H9 (cell line): ENCODE measurements around the gene AURKA. TPM values are rescaled to one million over a fixed set of nuclear protein-coding genes. Genes with fewer than 3 reads are reported as not detected.

Source experiments
- DNase-seq: peaks from one replicate; pipeline ENCODE4 v3.0.0-alpha.2; 2017
- H2AFZ ChIP-seq: one replicate; pipeline ENCODE4 v1.6.1; 2013; ENCODE audit warnings: mild to moderate bottlenecking, low read length, control low read depth, moderate library complexity
- H2AK5ac ChIP-seq: 2 replicates; pipeline ENCODE4 v1.6.1; 2013; ENCODE audit warnings: low read length, control low read depth, mixed read lengths; ENCODE audit not compliant: insufficient read length
- H2BK120ac ChIP-seq: one replicate; pipeline ENCODE4 v1.6.1; 2013; ENCODE audit warnings: low read depth, mild to moderate bottlenecking, low read length, control low read depth, inconsistent platforms; ENCODE audit not compliant: poor library complexity, severe bottlenecking
- H2BK12ac ChIP-seq: 2 replicates; pipeline ENCODE4 v1.6.1; 2013; ENCODE audit warnings: low read length, control low read depth, mixed read lengths, low read depth; ENCODE audit not compliant: insufficient read length
- H2BK15ac ChIP-seq: 2 replicates; pipeline ENCODE4 v1.6.1; 2013; ENCODE audit warnings: low read depth, low read length, control low read depth
- H2BK20ac ChIP-seq: one replicate; pipeline ENCODE4 v1.6.1; 2013; ENCODE audit warnings: low read depth, mild to moderate bottlenecking, low read length, control low read depth, inconsistent platforms; ENCODE audit not compliant: poor library complexity, severe bottlenecking
- H2BK5ac ChIP-seq: 2 replicates; pipeline ENCODE4 v1.6.1; 2013; ENCODE audit warnings: low read length, control low read depth, mixed read lengths; ENCODE audit not compliant: insufficient read length
- H3K14ac ChIP-seq: 2 replicates; pipeline ENCODE4 v1.6.1; 2013; ENCODE audit warnings: low read length, control low read depth; ENCODE audit not compliant: insufficient read depth
- H3K18ac ChIP-seq: 2 replicates; pipeline ENCODE4 v1.6.1; 2013; ENCODE audit warnings: low read depth, mild to moderate bottlenecking, mixed read lengths, low read length, control low read depth; ENCODE audit not compliant: insufficient read length
- H3K23ac ChIP-seq: 2 replicates; pipeline ENCODE4 v1.6.1; 2013; ENCODE audit warnings: low read length, control low read depth, mixed read lengths, low read depth; ENCODE audit not compliant: insufficient read length
- H3K23me2 ChIP-seq: 2 replicates; pipeline ENCODE4 v1.6.1; 2013; ENCODE audit warnings: low read depth, mild to moderate bottlenecking, mixed read lengths, low read length, control low read depth; ENCODE audit not compliant: insufficient read length, poor library complexity, severe bottlenecking
- H3K27ac ChIP-seq: 2 replicates; pipeline ENCODE4 v1.5.1; 2013; ENCODE audit warnings: low read length, control low read depth, mixed read lengths, low read depth; ENCODE audit not compliant: insufficient read length
- H3K27me3 ChIP-seq: 2 replicates; pipeline ENCODE4 v1.6.1; 2013; ENCODE audit warnings: low read length, control low read depth, inconsistent platforms; ENCODE audit not compliant: insufficient read depth
- H3K4ac ChIP-seq: 2 replicates; pipeline ENCODE4 v1.6.1; 2013; ENCODE audit warnings: low read depth, mild to moderate bottlenecking, control low read depth, inconsistent platforms, low read length, moderate library complexity
- H3K4me1 ChIP-seq: 2 replicates; pipeline ENCODE4 v1.6.1; 2013; ENCODE audit warnings: low read length, control low read depth, inconsistent platforms; ENCODE audit not compliant: insufficient read depth
- H3K4me2 ChIP-seq: 2 replicates; pipeline ENCODE4 v1.6.1; 2013; ENCODE audit warnings: low read length, control low read depth, mixed read lengths; ENCODE audit not compliant: insufficient read length, insufficient read depth
- H3K56ac ChIP-seq: 2 replicates; pipeline ENCODE4 v1.6.1; 2013; ENCODE audit warnings: low read depth, mild to moderate bottlenecking, mixed read lengths, low read length, control low read depth; ENCODE audit not compliant: insufficient read length
- H3K79me1 ChIP-seq: 2 replicates; pipeline ENCODE4 v1.6.1; 2013; ENCODE audit warnings: low read depth, mild to moderate bottlenecking, moderate library complexity, low read length, control low read depth, inconsistent platforms; ENCODE audit not compliant: insufficient read depth, poor library complexity, severe bottlenecking
- H3K79me2 ChIP-seq: 2 replicates; pipeline ENCODE4 v1.6.1; 2013; ENCODE audit warnings: low read length, control low read depth, inconsistent platforms; ENCODE audit not compliant: insufficient read depth
- H3K9ac ChIP-seq: 2 replicates; pipeline ENCODE4 v1.6.1; 2013; ENCODE audit warnings: low read length, control low read depth, mixed read lengths; ENCODE audit not compliant: insufficient read length; ENCODE audit errors: extremely low read depth
- H3K9me3 ChIP-seq: one replicate; pipeline ENCODE4 v1.6.1; 2013; ENCODE audit warnings: low read depth, low read length, inconsistent platforms; ENCODE audit not compliant: control insufficient read depth
- H3T11ph ChIP-seq: one replicate; pipeline ENCODE4 v1.6.1; 2013; ENCODE audit warnings: mild to moderate bottlenecking, low read length, control low read depth, inconsistent platforms
- H4K20me1 ChIP-seq: one replicate; pipeline ENCODE4 v1.6.1; 2013; ENCODE audit not compliant: control insufficient read depth, insufficient read length, insufficient read depth
- H4K5ac ChIP-seq: 2 replicates; pipeline ENCODE4 v1.6.1; 2013; ENCODE audit warnings: low read depth, mild to moderate bottlenecking, mixed read lengths, low read length, control low read depth; ENCODE audit not compliant: insufficient read length
- H4K8ac ChIP-seq: replicated peaks from 2 replicates; pipeline ENCODE4 v1.6.1; 2013; ENCODE audit warnings: low read length, control low read depth, mixed read lengths, low read depth; ENCODE audit not compliant: insufficient read length
- H4K91ac ChIP-seq: 2 replicates; pipeline ENCODE4 v1.6.1; 2013; ENCODE audit warnings: low read depth, mild to moderate bottlenecking, moderate library complexity, mixed read lengths, low read length, control low read depth; ENCODE audit not compliant: insufficient read length
- H3K27ac Mint-ChIP-seq, 3 experiments: 2 replicates in 2 of 3; 3 replicates in 1 of 3; pipeline ENCODE4 v1.8.0; 2020 to 2021; ENCODE audit warnings: mixed read lengths in 3 of 3, mild to moderate bottlenecking in 1 of 3, moderate library complexity in 1 of 3
- H3K27me3 Mint-ChIP-seq: 2 replicates; pipeline ENCODE4 v1.8.0; 2021; ENCODE audit warnings: low read depth, mild to moderate bottlenecking, moderate library complexity, mixed read lengths
- H3K36me3 Mint-ChIP-seq, 3 experiments: 2 replicates in 2 of 3; 3 replicates in 1 of 3; pipeline ENCODE4 v1.8.0; 2020 to 2021; ENCODE audit warnings: low read depth in 3 of 3, mixed read lengths in 3 of 3; ENCODE audit not compliant: insufficient read depth in 1 of 3
- H3K4me1 Mint-ChIP-seq, 2 experiments: 2 replicates each; pipeline ENCODE4 v1.8.0; 2020; ENCODE audit warnings: mixed read lengths in 2 of 2
- H3K4me3 Mint-ChIP-seq, 2 experiments: 2 replicates in 1 of 2; 3 replicates in 1 of 2; pipeline ENCODE4 v1.8.0; 2020 to 2021; ENCODE audit warnings: mild to moderate bottlenecking in 2 of 2, mixed read lengths in 2 of 2, moderate library complexity in 1 of 2
- H3K9me3 Mint-ChIP-seq, 2 experiments: 2 replicates in 1 of 2; 3 replicates in 1 of 2; pipeline ENCODE4 v1.8.0; 2020; ENCODE audit warnings: mild to moderate bottlenecking in 2 of 2, mixed read lengths in 2 of 2, moderate library complexity in 1 of 2
- CTCF ChIP-seq: fragments of 200-600 bp; sonication (generic); conservative IDR thresholded peaks from 3 replicates; pipeline ENCODE4 v1.8.0; 2021; ENCODE audit warnings: antibody characterized with exemption, mild to moderate bottlenecking
- WGBS: extraction: QIAGEN DNeasy Blood & Tissue Kit; methylation state at CpG from one replicate; pipeline ENCODE4 v1.1.7; 2013; ENCODE audit warnings: missing lambda C conversion rate, low lambda C conversion rate, mixed read lengths; ENCODE audit not compliant: insufficient read length; ENCODE audit errors: extremely low coverage; 5-methylcytosine and 5-hydroxymethylcytosine counted together
- total RNA-seq: library from RNA; stranded (reverse); gene quantifications from 2 replicates; pipeline ENCODE4 v1.2.1, GENCODE V29; 2021

AURKA gene
- total RNA-seq, 1 experiment from 2014 or later, result 86.8 TPM

GRCh38 chr20:56423886-56424285 lies 31.9 kb upstream of the AURKA start:
- Histone ChIP-seq H3K4ac (no peak overlapping the region), H2BK120ac (no peak overlapping the region), H4K8ac (no peak overlapping the region), H3K56ac (no peak overlapping the region), H3K23me2 (no peaks in the 10 kb centered on the region), H3K79me2 (no peaks in the 10 kb centered on the region), H3K14ac (no peak overlapping the region), H3T11ph (no peak overlapping the region), H2BK15ac (no peak overlapping the region), H2AK5ac (no peak overlapping the region), H4K5ac (no peak overlapping the region), H3K79me1 (no peaks in the 10 kb centered on the region), H2BK20ac (no peak overlapping the region), H3K4me2 (no peak overlapping the region), H3K23ac (no peak overlapping the region), H3K18ac (no peak overlapping the region), H2BK5ac (no peak overlapping the region), H3K4me1 (no peaks in the 10 kb centered on the region; the same call in 1 of the 2 replicates), H3K9me3 (no peaks in the 10 kb centered on the region), H3K9ac (no peak overlapping the region), H4K20me1 (no peaks in the 10 kb centered on the region), H2AFZ (no peak overlapping the region), H4K91ac (no peak overlapping the region), H3K27ac (no peak overlapping the region), H2BK12ac (no peak overlapping the region), H3K27me3 (peaks cover 2% of the 10 kb centered on the region; the same call in 1 of the 2 replicates)
- no peak for DNase-seq
- no peaks in the 10 kb centered on the region for H3K36me3 Mint-ChIP-seq
- H3K27ac Mint-ChIP-seq, result no peak overlapping the region
- H3K9me3 Mint-ChIP-seq, result no peaks in the 10 kb centered on the region
- H3K4me3 Mint-ChIP-seq, result no peak overlapping the region
- peaks cover 9 to 10% of the 10 kb centered on the region in 2 experiments for H3K4me1 Mint-ChIP-seq
- H3K27me3 Mint-ChIP-seq, result peaks cover 79% of the 10 kb centered on the region
- WGBS, result no CpG with 5 or more reads among the region's 1 CpG
- no peak for TF ChIP-seq CTCF
